Upper lobe of left lung (tissue), 6 donors: ENCODE measurements around the gene TMEM108. TPM values are rescaled to one million over a fixed set of nuclear protein-coding genes. Genes with fewer than 3 reads are reported as not detected.

Source experiments
- ATAC-seq, 2 donors: fragments of 200-7000 bp; cut with Tn5 transposase; one replicate each; pipeline ENCODE4 v1.9.1; 2022; ENCODE audit warnings: mild to moderate bottlenecking in 2 of 2, moderate library complexity in 2 of 2; ENCODE audit not compliant: low FRiP score in 2 of 2
- DNase-seq, 2 donors: peaks; one replicate each; pipeline ENCODE4 v3.0.0-alpha.2; 2019 to 2020
- H3K27ac ChIP-seq, 4 donors: fragments of 200-600 bp; sonication (generic); one replicate each; pipeline ENCODE4 v1.5.1; 2016 to 2019
- H3K27me3 ChIP-seq, 4 donors: fragments of 200-600 bp; sonication (generic); one replicate each; pipeline ENCODE4 v1.5.1; 2017 to 2019
- H3K36me3 ChIP-seq, 4 donors: fragments of 200-600 bp; sonication (generic); one replicate each; pipeline ENCODE4 v1.5.1; 2016 to 2019
- H3K4me1 ChIP-seq, 4 donors: fragments of 200-600 bp; sonication (generic); one replicate each; pipeline ENCODE4 v1.5.1; 2018 to 2019
- H3K4me3 ChIP-seq, 4 donors: fragments of 200-600 bp; sonication (generic); one replicate each; pipeline ENCODE4 v1.5.1; 2017 to 2019; ENCODE audit warnings: mild to moderate bottlenecking in 2 of 4, moderate library complexity in 1 of 4
- H3K9me3 ChIP-seq, 4 donors: fragments of 200-600 bp; sonication (generic); one replicate each; pipeline ENCODE4 v1.5.1; 2018 to 2019
- CTCF ChIP-seq, 6 experiments: fragments of 450-650 bp in 4 of 6; fragments of 200-600 bp in 2 of 6; sonication (generic) in 2 of 6; IDR thresholded peaks; one replicate each; pipeline ENCODE4 v1.5.1; 2016 to 2019; ENCODE audit warnings: antibody characterized with exemption in 6 of 6
- EP300 ChIP-seq, 4 donors: sonication (generic); formaldehyde crosslinking; IDR thresholded peaks; one replicate each; pipeline ENCODE4 v1.5.1; 2017; ENCODE audit warnings: antibody characterized with exemption in 4 of 4, control low read depth in 2 of 4
- POLR2A ChIP-seq, 4 donors: fragments of 450-650 bp; IDR thresholded peaks; one replicate each; pipeline ENCODE4 v1.5.1; 2016 to 2017; ENCODE audit warnings: antibody characterized with exemption in 4 of 4, mild to moderate bottlenecking in 2 of 4
- POLR2AphosphoS5 ChIP-seq, 2 donors: sonication (generic); formaldehyde crosslinking; IDR thresholded peaks; one replicate each; pipeline ENCODE4 v1.5.1; 2017; ENCODE audit warnings: antibody characterized with exemption in 2 of 2
- whole genome bisulfite sequencing, 2 donors: methylation state at CpG; one replicate each; pipeline ENCODE4 v1.1.5; 2017 to 2018; 5-methylcytosine and 5-hydroxymethylcytosine counted together
- total RNA-seq, 6 donors: library from RNA; depleted of rRNA in 4 of 6; stranded (reverse); fragments of >200 nt in 4 of 6; gene quantifications; one replicate each; pipeline versions ENCODE4 v1.1.0 to v1.2.1, GENCODE V29; 2016 to 2021
- donor health status: DM: no; HTN: no; CAD: no; lungs with moderate emphysema.
- donor health status: DM: no; HTN: yes; CAD: no; lungs with severe emphysema.

Gene TMEM108
- total RNA-seq, 6 donors from 2014 or later: 3.1 to 13.0 (median 7.9) TPM

DNA sequence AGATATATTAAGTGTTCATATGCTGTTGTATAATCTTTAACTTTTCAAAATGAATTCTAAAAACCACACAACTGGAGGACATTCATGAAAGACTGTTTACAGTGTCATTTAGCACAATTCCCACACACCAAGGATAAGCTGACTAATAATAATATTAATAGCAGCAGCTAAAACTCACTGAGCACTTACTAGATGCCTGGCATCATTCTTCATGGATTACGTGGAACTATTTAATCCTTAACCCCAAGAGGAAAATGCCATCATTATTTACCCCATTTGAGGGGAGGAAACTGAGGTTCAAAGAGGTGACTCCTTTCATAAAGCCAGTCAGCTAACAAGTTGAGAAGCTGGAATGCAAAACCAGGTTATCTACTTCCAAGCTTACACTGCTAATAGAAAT lies 77.0 kb downstream of the TMEM108 start:
- no peaks in the 10 kb centered on the region for H3K4me1 ChIP-seq
- TF ChIP-seq POLR2A (IDR thresholded peaks at IDR 0.05) (no peak), POLR2AphosphoS5 (IDR thresholded peaks at IDR 0.05) (no peak), EP300 (IDR thresholded peaks at IDR 0.05) (no peak), CTCF (IDR thresholded peaks at IDR 0.05) (no peak)
- whole genome bisulfite sequencing, 2 donors: 61 to 78% methylated on average over 1 of the region's 1 CpG

DNA sequence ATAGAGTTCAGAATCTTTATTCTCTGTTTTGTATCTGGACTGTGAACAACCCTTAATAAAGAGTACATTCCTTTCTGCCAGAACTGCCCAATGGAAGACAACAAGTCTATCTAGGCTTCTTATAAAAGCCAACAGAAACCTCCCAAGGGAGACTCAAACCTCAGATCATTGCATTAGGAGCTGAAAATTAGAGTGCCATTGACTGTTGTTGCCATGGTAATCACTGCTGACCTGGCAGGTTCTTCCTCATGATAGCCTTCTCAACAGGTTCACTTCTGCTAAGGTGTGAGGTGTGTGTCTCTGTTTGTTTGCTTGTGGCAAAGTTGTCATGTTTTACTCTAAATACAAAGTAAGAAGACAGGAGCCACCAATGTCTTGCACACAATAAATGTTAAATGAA lies 79.2 kb downstream of the TMEM108 start:
- Histone ChIP-seq H3K36me3 (no peaks in the 10 kb centered on the region), H3K9me3 (no peaks in the 10 kb centered on the region), H3K27ac (no peak overlapping the region), H3K27me3 (no peaks in the 10 kb centered on the region), H3K4me1 (no peaks in the 10 kb centered on the region), H3K4me3 (no peak overlapping the region)
- no peak for DNase-seq
- TF ChIP-seq EP300 (IDR thresholded peaks at IDR 0.05): no peak
- TF ChIP-seq POLR2AphosphoS5 (IDR thresholded peaks at IDR 0.05): no peak
- TF ChIP-seq CTCF (IDR thresholded peaks at IDR 0.05): no peak
- TF ChIP-seq POLR2A (IDR thresholded peaks at IDR 0.05): no peak
- no peak for ATAC-seq

More for the DNA sequence above, 77.0 kb downstream of the TMEM108 start:
- no peaks in the 10 kb centered on the region for H3K36me3 ChIP-seq
- H3K4me3 ChIP-seq: no peak overlapping the region
- H3K9me3 ChIP-seq: no peaks in the 10 kb centered on the region
- ATAC-seq (no peak), DNase-seq (no peak)
- H3K27me3 ChIP-seq: no peaks in the 10 kb centered on the region
- H3K27ac ChIP-seq: no peak overlapping the region

GRCh38 chr3:133119176-133119575 lies 81.0 kb downstream of the TMEM108 start:
- Histone ChIP-seq H3K27me3 (no peaks in the 10 kb centered on the region), H3K27ac (no peak overlapping the region), H3K36me3 (no peaks in the 10 kb centered on the region), H3K9me3 (no peaks in the 10 kb centered on the region), H3K4me3 (no peak overlapping the region), H3K4me1 (peaks cover 0 to 3% (median 1%) of the 10 kb centered on the region in 4 donors)
- WGBS, 2 donors: 58 to 73% methylated on average over 2 of the region's 2 CpGs
- ATAC-seq (no peak), DNase-seq (no peak)
- TF ChIP-seq POLR2AphosphoS5 (IDR thresholded peaks at IDR 0.05) (no peak), EP300 (IDR thresholded peaks at IDR 0.05) (no peak), POLR2A (IDR thresholded peaks at IDR 0.05) (no peak), CTCF (IDR thresholded peaks at IDR 0.05) (no peak)

- no peak for DNase-seq
- 58 to 66% methylated on average over 3 of the region's 3 CpGs for WGBS, 2 donors
- no peaks in the 10 kb centered on the region for H3K36me3 ChIP-seq
- no peak overlapping the region for H3K4me3 ChIP-seq
- TF ChIP-seq EP300 (IDR thresholded peaks at IDR 0.05) (no peak), POLR2A (IDR thresholded peaks at IDR 0.05) (no peak), POLR2AphosphoS5 (IDR thresholded peaks at IDR 0.05) (no peak), CTCF (IDR thresholded peaks at IDR 0.05) (no peak)
- H3K9me3 ChIP-seq: no peaks in the 10 kb centered on the region
- no peak for ATAC-seq
- no peak overlapping the region for H3K27ac ChIP-seq
- no peaks in the 10 kb centered on the region for H3K27me3 ChIP-seq
- H3K4me1 ChIP-seq: peaks cover 0 to 3% (median 1%) of the 10 kb centered on the region in 4 donors
Measured at GRCh38 chr3:133121450-133121849, 83.3 kb downstream of the TMEM108 start.

- ATAC-seq (no peak), DNase-seq (no peak)
- Histone ChIP-seq H3K4me3 (no peak overlapping the region), H3K27ac (no peak overlapping the region), H3K27me3 (no peaks in the 10 kb centered on the region), H3K36me3 (no peaks in the 10 kb centered on the region), H3K9me3 (no peaks in the 10 kb centered on the region), H3K4me1 (peaks cover 0 to 3% (median 1%) of the 10 kb centered on the region in 4 donors)
- TF ChIP-seq POLR2A (IDR thresholded peaks at IDR 0.05) (no peak), POLR2AphosphoS5 (IDR thresholded peaks at IDR 0.05) (no peak), CTCF (IDR thresholded peaks at IDR 0.05) (no peak)
- 60 to 67% methylated on average over 1 of the region's 1 CpG for WGBS, 2 donors
Measured at GRCh38 chr3:133123636-133124035, 85.4 kb downstream of the TMEM108 start.
